Measurements from ENCODE around the gene RAB14. TPM values are rescaled to one million over a fixed set of nuclear protein-coding genes. Genes with fewer than 3 reads are reported as not detected.

The RAB14 gene
- total and polyA plus RNA-seq, 8 donors = 16.8 to 60.4 (median 34.0) TPM

GRCh38 chr9:121141706-121142105, 60.0 kb downstream of the RAB14 start:
- H3K9me3 ChIP-seq = no peaks in the 10 kb centered on the region
- H3K36me3 ChIP-seq = peaks cover 45 to 98% (median 97%) of the 10 kb centered on the region in 4 donors
- intact Hi-C loops (cut with DNase I; ENCODE audit: low total_unique reads) = no loop called here
- no peak overlapping the region for H3K27ac ChIP-seq
- DNase-seq = no peak
- H3K27me3 ChIP-seq = no peaks in the 10 kb centered on the region
- WGBS, 5 donors = 76 to 95% (median 84%) methylated on average over 1 of the region's 1 CpG
- TF ChIP-seq EP300 (IDR thresholded peaks at IDR 0.05) = no peak
- no peak for TF ChIP-seq POLR2A (IDR thresholded peaks at IDR 0.05)
- no peak for TF ChIP-seq CTCF (IDR thresholded peaks at IDR 0.05)
- no peak for TF ChIP-seq POLR2AphosphoS5 (IDR thresholded peaks at IDR 0.05)
- no peak overlapping the region for H3K4me3 ChIP-seq
- H3K4me1 ChIP-seq = no peaks in the 10 kb centered on the region

- H3K27me3 ChIP-seq = no peaks in the 10 kb centered on the region
- peaks cover 41 to 98% (median 97%) of the 10 kb centered on the region in 4 donors for H3K36me3 ChIP-seq
- no peaks in the 10 kb centered on the region for H3K9me3 ChIP-seq
- intact Hi-C loops (cut with DNase I; ENCODE audit: low total_unique reads) = no loop called here
- H3K4me1 ChIP-seq = no peaks in the 10 kb centered on the region
- WGBS, 5 donors = 92 to 100% (median 100%) methylated on average over 1 of the region's 1 CpG
- TF ChIP-seq CTCF (IDR thresholded peaks at IDR 0.05) (no peak), EP300 (IDR thresholded peaks at IDR 0.05) (no peak), POLR2A (IDR thresholded peaks at IDR 0.05) (no peak), POLR2AphosphoS5 (IDR thresholded peaks at IDR 0.05) (no peak)
- no peak overlapping the region for H3K4me3 ChIP-seq
- no peak for DNase-seq
- no peak overlapping the region for H3K27ac ChIP-seq
Observed at GRCh38 chr9:121141306-121141705, 60.4 kb downstream of the RAB14 start.

- H3K9me3 ChIP-seq = no peaks in the 10 kb centered on the region
- no peaks in the 10 kb centered on the region for H3K27me3 ChIP-seq
- TF ChIP-seq EP300 (IDR thresholded peaks at IDR 0.05) = no peak
- no peak for TF ChIP-seq POLR2AphosphoS5 (IDR thresholded peaks at IDR 0.05)
- TF ChIP-seq POLR2A (IDR thresholded peaks at IDR 0.05) = no peak
- no peak for TF ChIP-seq CTCF (IDR thresholded peaks at IDR 0.05)
- H3K27ac ChIP-seq = no peak overlapping the region
- H3K4me1 ChIP-seq = no peaks in the 10 kb centered on the region
- 88 to 95% (median 95%) methylated on average over 1 of the region's 1 CpG for whole genome bisulfite sequencing, 5 donors
- peaks cover 38 to 97% (median 95%) of the 10 kb centered on the region in 4 donors for H3K36me3 ChIP-seq
- no peak for DNase-seq
- no peak overlapping the region for H3K4me3 ChIP-seq
- intact Hi-C loops (cut with DNase I; ENCODE audit: low total_unique reads) = no loop called here
Observed at GRCh38 chr9:121140162-121140561, 61.5 kb downstream of the RAB14 start.

DNA sequence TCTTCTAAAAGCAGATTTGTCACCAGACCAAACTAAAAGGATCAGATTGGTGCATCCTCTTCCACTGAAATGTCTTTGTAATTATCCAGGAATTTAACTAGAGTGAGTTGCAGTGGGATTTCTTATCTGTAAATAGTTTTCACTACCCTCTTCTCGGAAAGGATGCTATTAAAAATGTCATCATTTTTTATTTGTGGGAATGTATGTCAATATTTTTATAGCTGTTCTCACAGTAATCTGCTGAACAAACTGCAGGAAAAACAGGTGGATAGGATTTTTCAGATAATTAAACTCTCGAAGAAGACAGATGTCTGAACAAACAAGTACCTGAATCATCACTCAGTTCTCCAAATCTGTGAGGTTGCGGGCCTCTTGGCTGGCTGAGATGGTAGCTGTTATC, 62.7 kb downstream of the RAB14 start:
- no peak overlapping the region for H3K4me3 ChIP-seq
- intact Hi-C loops (cut with DNase I; ENCODE audit: low total_unique reads) = no loop called here
- H3K9me3 ChIP-seq = no peaks in the 10 kb centered on the region
- no peak for TF ChIP-seq POLR2AphosphoS5 (IDR thresholded peaks at IDR 0.05)
- no peak for TF ChIP-seq CTCF (IDR thresholded peaks at IDR 0.05)
- no peak for TF ChIP-seq EP300 (IDR thresholded peaks at IDR 0.05)
- TF ChIP-seq POLR2A (IDR thresholded peaks at IDR 0.05) = no peak
- peaks cover 26 to 86% (median 83%) of the 10 kb centered on the region in 4 donors for H3K36me3 ChIP-seq
- no peaks in the 10 kb centered on the region for H3K27me3 ChIP-seq
- H3K4me1 ChIP-seq = no peaks in the 10 kb centered on the region
- WGBS, 5 donors = 78 to 88% (median 83%) methylated on average over 3 of the region's 3 CpGs
- DNase-seq = no peak
- H3K27ac ChIP-seq = no peak overlapping the region

Measured in stomach (tissue), 9 donors.